PC-3 (cell line): Measurements from ENCODE around the gene INPPL1. TPM values are rescaled to one million over a fixed set of nuclear protein-coding genes. Genes with fewer than 3 reads are reported as not detected.

Experiments
- ATAC-seq: fragments of 200-7000 bp; cut with Tn5 transposase; 2 replicates; pipeline ENCODE4 v1.9.1; 2020; ENCODE audit warnings: mild to moderate bottlenecking, moderate library complexity
- BruUV-seq: library from RNA; stranded (reverse); fragments of 400-500 nt; replicated peaks from 2 replicates; lab custom pipeline; 2021; lab: Mats Ljungman, UMichigan
- CTCF ChIA-PET: fragments of 300-600 bp; sonication (Branson Sonifier 250); formaldehyde crosslinking; loops from one replicate; lab custom pipeline; 2022; ENCODE audit warnings: antibody characterized with exemption; lab: Charles Lee
- POLR2A ChIA-PET: fragments of 300-600 bp; sonication (Branson Sonifier 250); formaldehyde crosslinking; loops from one replicate; lab custom pipeline; 2022; ENCODE audit warnings: antibody characterized with exemption; ENCODE audit not compliant: unreplicated experiment; lab: Charles Lee
- DNase-seq: peaks from one replicate; pipeline ENCODE4 v3.0.0-alpha.2; 2015
- H2AFZ ChIP-seq: fragments of 300-600 bp; sonication (generic); 2 replicates; pipeline ENCODE4 v1.6.0; 2016; ENCODE audit warnings: antibody characterized with exemption, low read length
- H3F3A ChIP-seq: fragments of 300-600 bp; sonication (generic); one replicate; pipeline ENCODE4 v1.6.0; 2017; ENCODE audit warnings: antibody characterized with exemption, low read length, control low read depth, mild to moderate bottlenecking; ENCODE audit not compliant: unreplicated experiment
- H3K27ac ChIP-seq: fragments of 300-600 bp; sonication (generic); 2 replicates; pipeline ENCODE4 v1.5.1; 2016; ENCODE audit warnings: mild to moderate bottlenecking, low read length
- H3K27me3 ChIP-seq: fragments of 300-600 bp; sonication (generic); 2 replicates; pipeline ENCODE4 v1.6.1; 2016; ENCODE audit warnings: low read length, mixed read lengths
- H3K36me3 ChIP-seq: fragments of 300-600 bp; sonication (generic); 2 replicates; pipeline ENCODE4 v1.6.1; 2016; ENCODE audit warnings: low read depth, mixed run types, low read length, mixed read lengths
- H3K4me1 ChIP-seq: fragments of 300-600 bp; sonication (generic); 2 replicates; pipeline ENCODE4 v1.5.1; 2016; ENCODE audit warnings: low read length; ENCODE audit not compliant: insufficient read depth
- H3K4me2 ChIP-seq: fragments of 300-600 bp; sonication (generic); 2 replicates; pipeline ENCODE4 v1.6.0; 2016; ENCODE audit warnings: low read length
- H3K4me3 ChIP-seq: fragments of 300-600 bp; sonication (generic); 2 replicates; pipeline ENCODE4 v1.5.1; 2016; ENCODE audit warnings: mild to moderate bottlenecking, low read length, mixed read lengths
- H3K79me2 ChIP-seq: fragments of 300-600 bp; sonication (generic); 2 replicates; pipeline ENCODE4 v1.6.1; 2017; ENCODE audit warnings: low read length, mixed read lengths
- H3K9ac ChIP-seq: fragments of 300-600 bp; sonication (generic); 2 replicates; pipeline ENCODE4 v1.6.0; 2016; ENCODE audit warnings: mild to moderate bottlenecking, low read length
- H3K9me2 ChIP-seq: fragments of 300-600 bp; sonication (generic); replicated peaks from 2 replicates; pipeline ENCODE4 v1.6.1; 2016; ENCODE audit warnings: mixed run types, low read length, mixed read lengths
- H3K9me3 ChIP-seq: fragments of 300-600 bp; sonication (generic); 2 replicates; pipeline ENCODE4 v1.6.1; 2016; ENCODE audit warnings: low read length, mixed read lengths
- H4K20me1 ChIP-seq: fragments of 300-600 bp; sonication (generic); 2 replicates; pipeline ENCODE4 v1.6.1; 2016; ENCODE audit warnings: low read length, mixed read lengths
- EZH2 ChIP-seq: fragments of 300-600 bp; sonication (generic); IDR thresholded peaks from one replicate; pipeline ENCODE4 v1.6.1; 2017; ENCODE audit warnings: antibody characterized with exemption, mild to moderate bottlenecking, low read length; ENCODE audit not compliant: unreplicated experiment
- EZH2phosphoT487 ChIP-seq: fragments of 300-600 bp; sonication (generic); IDR thresholded peaks from 2 replicates; pipeline ENCODE4 v1.6.1; 2018; ENCODE audit warnings: mild to moderate bottlenecking, antibody characterized with exemption, low read length, borderline replicate concordance
- intact Hi-C: fragments of 100-400 bp; cut with micrococcal nuclease; formaldehyde crosslinking; loops from 2 replicates; pipeline ENCODE4 v1.9.0; 2023
- total RNA-seq: library from RNA; depleted of rRNA; stranded (reverse); fragments of >200 nt; gene quantifications from 2 replicates; pipeline ENCODE4 v1.2.3, GENCODE V29; 2014
- TF ChIP-seq, protein P1 (sequence below): fragments of 300-600 bp; sonication (generic); conservative IDR thresholded peaks from 2 replicates; pipeline ENCODE4 v1.5.1; 2017; ENCODE audit warnings: antibody characterized with exemption, low read depth, mild to moderate bottlenecking, low read length

The INPPL1 gene
- total RNA-seq, 1 experiment from 2014 or later, result 100 TPM

DNA sequence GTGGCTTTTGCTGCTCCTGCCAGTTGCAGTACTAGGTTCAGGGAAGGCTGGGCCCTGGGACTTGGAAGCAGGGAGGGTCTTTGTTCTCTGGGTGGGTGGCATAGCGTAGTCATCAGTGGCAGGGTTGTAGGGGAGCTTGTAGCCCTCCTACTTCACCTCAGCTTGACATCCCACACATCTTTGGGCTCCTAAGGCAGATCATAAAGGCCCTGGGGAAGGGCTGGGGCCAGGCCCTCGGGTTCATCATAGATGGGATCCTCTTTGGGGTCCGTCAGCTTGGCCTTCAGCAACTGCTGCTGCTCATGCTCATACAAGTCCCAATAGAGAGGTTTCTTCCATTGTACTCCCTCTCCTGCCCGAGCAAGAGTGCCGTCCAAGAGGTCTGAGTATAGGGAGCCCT, 25.4 kb downstream of the INPPL1 start:
- Histone ChIP-seq H3K9me2 (no peaks in the 10 kb centered on the region), H2AFZ (no peak overlapping the region), H3K79me2 (no peaks in the 10 kb centered on the region), H3K4me1 (no peaks in the 10 kb centered on the region), H3K27ac (no peak overlapping the region), H3K36me3 (no peaks in the 10 kb centered on the region), H3K27me3 (peaks cover 38% of the 10 kb centered on the region), H3K9ac (no peak overlapping the region), H3K4me3 (no peak overlapping the region), H3F3A (no peaks in the 10 kb centered on the region), H4K20me1 (no peaks in the 10 kb centered on the region), H3K4me2 (no peak overlapping the region), H3K9me3 (no peaks in the 10 kb centered on the region)
- ChIA-PET CTCF (no interaction called here), POLR2A (no interaction called here)
- ATAC-seq (no peak), DNase-seq (no peak)
- intact Hi-C loops, result no loop called here
- BruUV-seq, result no TSS peak
- TF ChIP-seq EZH2, result no peak

DNA sequence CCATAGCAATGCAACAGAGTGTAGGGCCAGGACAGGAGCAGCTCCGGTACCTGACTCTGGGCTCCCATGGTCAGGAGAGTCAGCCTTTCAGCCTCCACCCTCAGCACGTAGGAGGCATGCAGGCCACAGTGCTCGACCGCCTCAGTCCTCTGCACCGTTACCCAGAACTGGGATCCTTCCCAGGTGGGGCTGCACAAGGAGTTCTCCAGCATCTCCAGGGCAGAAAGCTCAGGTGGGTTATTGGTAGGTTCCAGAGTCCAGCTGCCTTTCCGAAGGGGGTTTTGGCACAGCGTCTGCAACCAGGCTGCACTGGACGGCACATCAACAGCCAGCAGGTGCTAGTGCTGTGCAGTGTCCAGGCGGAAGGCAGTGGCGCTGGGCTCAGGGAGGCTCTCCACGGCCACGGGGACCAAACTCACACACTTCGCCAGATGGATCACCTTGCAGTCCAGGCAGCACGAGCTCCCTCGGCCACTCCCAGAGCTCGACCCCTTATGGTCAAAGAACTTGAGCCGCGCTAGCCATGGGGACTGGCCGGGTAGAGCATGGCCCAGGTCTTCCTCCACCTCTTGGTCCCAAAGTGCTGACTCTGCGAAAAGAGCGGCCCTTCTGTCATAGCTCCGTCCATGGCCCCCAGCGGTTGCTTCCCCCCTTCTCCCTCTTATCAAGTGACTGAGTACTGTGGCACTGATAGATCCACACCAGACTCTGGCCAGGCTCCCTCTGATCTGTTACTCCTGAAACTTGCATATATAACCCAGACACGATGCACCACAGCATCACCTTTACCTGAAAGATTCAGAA, 26.3 kb downstream of the INPPL1 start:
- no peaks in the 10 kb centered on the region for H3K36me3 ChIP-seq
- no peaks in the 10 kb centered on the region for H3K9me2 ChIP-seq
- H2AFZ ChIP-seq, result no peak overlapping the region
- H3K27me3 ChIP-seq, result peaks cover 39% of the 10 kb centered on the region
- no peak overlapping the region for H3K27ac ChIP-seq
- ATAC-seq, result no peak
- no peaks in the 10 kb centered on the region for H3K4me1 ChIP-seq
- H3K9me3 ChIP-seq, result no peaks in the 10 kb centered on the region
- ChIA-PET POLR2A (no interaction called here), CTCF (no interaction called here)
- no peaks in the 10 kb centered on the region for H3K79me2 ChIP-seq
- DNase-seq, result no peak
- H3F3A ChIP-seq, result no peaks in the 10 kb centered on the region
- no peak overlapping the region for H3K4me2 ChIP-seq
- no peak overlapping the region for H3K4me3 ChIP-seq
- H4K20me1 ChIP-seq, result no peaks in the 10 kb centered on the region
- no peak overlapping the region for H3K9ac ChIP-seq
- TF ChIP-seq EZH2, result no peak
- TF ChIP-seq EZH2phosphoT487, result no peak
- TF ChIP-seq, protein P1, sequence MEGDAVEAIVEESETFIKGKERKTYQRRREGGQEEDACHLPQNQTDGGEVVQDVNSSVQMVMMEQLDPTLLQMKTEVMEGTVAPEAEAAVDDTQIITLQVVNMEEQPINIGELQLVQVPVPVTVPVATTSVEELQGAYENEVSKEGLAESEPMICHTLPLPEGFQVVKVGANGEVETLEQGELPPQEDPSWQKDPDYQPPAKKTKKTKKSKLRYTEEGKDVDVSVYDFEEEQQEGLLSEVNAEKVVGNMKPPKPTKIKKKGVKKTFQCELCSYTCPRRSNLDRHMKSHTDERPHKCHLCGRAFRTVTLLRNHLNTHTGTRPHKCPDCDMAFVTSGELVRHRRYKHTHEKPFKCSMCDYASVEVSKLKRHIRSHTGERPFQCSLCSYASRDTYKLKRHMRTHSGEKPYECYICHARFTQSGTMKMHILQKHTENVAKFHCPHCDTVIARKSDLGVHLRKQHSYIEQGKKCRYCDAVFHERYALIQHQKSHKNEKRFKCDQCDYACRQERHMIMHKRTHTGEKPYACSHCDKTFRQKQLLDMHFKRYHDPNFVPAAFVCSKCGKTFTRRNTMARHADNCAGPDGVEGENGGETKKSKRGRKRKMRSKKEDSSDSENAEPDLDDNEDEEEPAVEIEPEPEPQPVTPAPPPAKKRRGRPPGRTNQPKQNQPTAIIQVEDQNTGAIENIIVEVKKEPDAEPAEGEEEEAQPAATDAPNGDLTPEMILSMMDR, result no peak
- intact Hi-C loops, result no loop called here
- BruUV-seq, result no TSS peak

DNA sequence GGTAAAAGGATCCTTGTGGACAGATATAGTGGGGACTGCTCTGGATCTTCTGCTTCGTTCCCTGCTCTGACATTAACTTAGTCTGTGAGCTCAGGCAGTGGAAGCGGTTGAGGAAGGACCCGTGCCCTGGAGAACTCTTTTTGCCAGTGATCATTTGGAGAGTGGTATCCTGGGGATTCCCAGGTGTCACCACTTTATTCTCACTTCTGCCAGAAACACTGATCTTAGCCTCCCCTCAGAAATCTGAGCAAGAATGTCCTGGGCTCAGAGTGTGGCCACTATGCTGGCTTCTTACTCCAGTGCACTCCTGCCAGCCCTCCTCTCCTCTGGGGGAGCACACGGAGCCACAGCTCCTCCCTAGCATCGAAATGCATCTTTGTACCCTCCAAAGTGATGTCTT, 27.0 kb downstream of the INPPL1 start:
- no peak overlapping the region for H3K27ac ChIP-seq
- TF ChIP-seq EZH2, result no peak
- TF ChIP-seq, protein P1, result no peak
- H2AFZ ChIP-seq, result no peak overlapping the region
- H3K9me3 ChIP-seq, result no peaks in the 10 kb centered on the region
- no peaks in the 10 kb centered on the region for H3F3A ChIP-seq
- peaks cover 32% of the 10 kb centered on the region for H3K27me3 ChIP-seq
- ATAC-seq (no peak), DNase-seq (no peak)
- no peaks in the 10 kb centered on the region for H3K36me3 ChIP-seq
- no peaks in the 10 kb centered on the region for H3K79me2 ChIP-seq
- CTCF ChIA-PET, result no interaction called here
- no peaks in the 10 kb centered on the region for H3K4me1 ChIP-seq
- H3K4me3 ChIP-seq, result no peak overlapping the region
- POLR2A ChIA-PET, result no interaction called here
- BruUV-seq, result no TSS peak
- no peak overlapping the region for H3K9ac ChIP-seq
- intact Hi-C loops, result no loop called here
- H4K20me1 ChIP-seq, result no peaks in the 10 kb centered on the region
- H3K4me2 ChIP-seq, result no peak overlapping the region
- H3K9me2 ChIP-seq, result no peaks in the 10 kb centered on the region
